ENCODE results near the gene VTI1A.

- no peak for TF ChIP-seq PHF8 (conservative IDR thresholded peaks at IDR 0.05; ENCODE audit: low read depth, low read length)
- TF ChIP-seq TAF1 (IDR thresholded peaks at IDR 0.05; ENCODE audit: low read depth, low read length): no peak
- TF ChIP-seq RAD21 (IDR thresholded peaks at IDR 0.05 in 1 of 2, conservative IDR thresholded peaks at IDR 0.05 in 1 of 2; ENCODE audit: low read depth in 2 of 2, low read length in 2 of 2): peak in 1 of 2 experiments; percentile 17; a peak in 1 of 4 replicates
- no peak for TF ChIP-seq CTCF (IDR thresholded peaks at IDR 0.05; ENCODE audit: control extremely low read depth in 1 of 3, insufficient read depth in 1 of 3, low read depth in 1 of 3, low read length in 3 of 3)
Observed at GRCh38 chr10:112797855-112798254, 350.8 kb downstream of the VTI1A start.
